Endothelial cell of umbilical vein (primary cell): ENCODE data around the gene TDRD7. TPM values are rescaled to one million over a fixed set of nuclear protein-coding genes. Genes with fewer than 3 reads are reported as not detected.

Experiments
- BruUV-seq: library from RNA; stranded (reverse); fragments of 400-500 nt; replicated peaks from 2 replicates; lab custom pipeline; 2021; lab: Mats Ljungman, UMichigan
- CTCF ChIA-PET: fragments of 300-600, 350-600 bp; sonication (Branson Sonifier 250); formaldehyde crosslinking; loops from one replicate; lab custom pipeline; 2021; ENCODE audit warnings: antibody characterized with exemption, inconsistent platforms; lab: Charles Lee
- POLR2A ChIA-PET: fragments of 300-600, 350-600 bp; sonication (Branson Sonifier 250); formaldehyde crosslinking; loops from one replicate; lab custom pipeline; 2021; ENCODE audit warnings: antibody characterized with exemption, inconsistent platforms; lab: Charles Lee
- DNase-seq: peaks from one replicate; pipeline ENCODE4 v3.0.0-alpha.2; 2011; ENCODE audit warnings: low read depth, low spot score
- FAIRE-seq: peaks from 2 replicates; lab custom pipeline; 2011; peaks lifted over from hg19 to GRCh38; lab: Jason Lieb, UNC
- H2AFZ ChIP-seq: 2 replicates; pipeline ENCODE4 v1.6.0; 2012; ENCODE audit warnings: low read depth, low read length, control low read depth, inconsistent platforms
- H3K27ac ChIP-seq: 2 replicates; pipeline ENCODE4 v1.5.1; 2011; ENCODE audit warnings: low read depth, mild to moderate bottlenecking, control low read depth, low read length, moderate library complexity; ENCODE audit not compliant: insufficient read depth
- H3K27me3 ChIP-seq, 2 experiments: 2 replicates each; pipeline versions ENCODE4 v1.6.0 to v1.6.1; 2011; ENCODE audit warnings: low read length in 2 of 2, mixed read lengths in 1 of 2; ENCODE audit not compliant: control insufficient read depth in 2 of 2, insufficient read depth in 2 of 2
- H3K36me3 ChIP-seq, 2 experiments: 2 replicates in 1 of 2; 3 replicates in 1 of 2; pipeline ENCODE4 v1.5.1; 2011; ENCODE audit warnings: low read length in 2 of 2, mild to moderate bottlenecking in 1 of 2, moderate library complexity in 1 of 2; ENCODE audit not compliant: control insufficient read depth in 2 of 2, insufficient read depth in 2 of 2; ENCODE audit errors: extremely low read depth in 1 of 2
- H3K4me1 ChIP-seq: 3 replicates; pipeline ENCODE4 v1.5.1; 2011; ENCODE audit warnings: mild to moderate bottlenecking, low read length; ENCODE audit not compliant: control insufficient read depth, insufficient read depth; ENCODE audit errors: extremely low read depth
- H3K4me2 ChIP-seq: 2 replicates; pipeline ENCODE4 v1.6.1; 2011; ENCODE audit warnings: low read length, control low read depth, mixed read lengths; ENCODE audit not compliant: insufficient read depth
- H3K4me3 ChIP-seq, 3 experiments: fragments of 200-600 bp in 1 of 3; sonication (generic), shearing (Covaris generic) in 1 of 3; replicated peaks in 1 of 3; 2 replicates each; pipeline ENCODE4 v1.5.1; 2011 to 2016; ENCODE audit warnings: control low read depth in 3 of 3, low read length in 3 of 3, mild to moderate bottlenecking in 2 of 3, inconsistent platforms in 1 of 3, low read depth in 1 of 3, moderate library complexity in 1 of 3; ENCODE audit not compliant: insufficient read depth in 1 of 3
- H3K79me2 ChIP-seq: 2 replicates; pipeline ENCODE4 v1.6.0; 2012; ENCODE audit warnings: low read length, inconsistent platforms; ENCODE audit not compliant: control insufficient read depth, insufficient read depth
- H3K9ac ChIP-seq: replicated peaks from 2 replicates; pipeline ENCODE3; 2011; ENCODE audit warnings: low read length, control low read depth; ENCODE audit not compliant: insufficient read depth; ENCODE audit errors: extremely low read depth
- H3K9me1 ChIP-seq: replicated peaks from 3 replicates; pipeline ENCODE4 v1.6.0; 2011; ENCODE audit warnings: mild to moderate bottlenecking, low read length; ENCODE audit not compliant: control insufficient read depth, insufficient read depth; ENCODE audit errors: extremely low read depth
- H3K9me3 ChIP-seq: replicated peaks from 2 replicates; pipeline ENCODE4 v1.5.1; 2012; ENCODE audit warnings: low read length, inconsistent platforms; ENCODE audit not compliant: control insufficient read depth, insufficient read depth
- H4K20me1 ChIP-seq: replicated peaks from 2 replicates; pipeline ENCODE3; 2011; ENCODE audit warnings: mild to moderate bottlenecking, low read length; ENCODE audit not compliant: control insufficient read depth, insufficient read depth; ENCODE audit errors: extremely low read depth
- EZH2 ChIP-seq: IDR thresholded peaks from 2 replicates; pipeline ENCODE4 v1.6.1; 2012; ENCODE audit warnings: borderline replicate concordance, low read depth, mild to moderate bottlenecking, moderate library complexity, low read length, inconsistent platforms; ENCODE audit not compliant: severe bottlenecking
- FOS ChIP-seq: IDR thresholded peaks from 2 replicates; pipeline ENCODE4 v1.6.1; 2011; ENCODE audit warnings: mild to moderate bottlenecking, low read length, moderate library complexity, borderline replicate concordance; ENCODE audit not compliant: insufficient read depth
- GATA2 ChIP-seq: IDR thresholded peaks from 2 replicates; pipeline ENCODE4 v1.7.0; 2011; ENCODE audit warnings: low read depth, mild to moderate bottlenecking, moderate library complexity, mixed read lengths, low read length; ENCODE audit not compliant: insufficient read length, insufficient read depth
- JUN ChIP-seq: IDR thresholded peaks from 2 replicates; pipeline ENCODE4 v1.6.1; 2011; ENCODE audit warnings: borderline replicate concordance, low read depth; ENCODE audit not compliant: insufficient read length, insufficient read depth
- MYC ChIP-seq: IDR thresholded peaks from one replicate; pipeline ENCODE4 v1.6.1; 2011; ENCODE audit warnings: mild to moderate bottlenecking, low read depth, low read length
- POLR2A ChIP-seq: IDR thresholded peaks from 2 replicates; pipeline ENCODE4 v1.6.1; 2012; ENCODE audit warnings: low read depth, mild to moderate bottlenecking, control low read depth, low read length
- POLR2AphosphoS5 ChIP-seq: IDR thresholded peaks from 2 replicates; pipeline ENCODE4 v1.6.1; 2012; ENCODE audit warnings: low read depth, mild to moderate bottlenecking, control low read depth, low read length, moderate library complexity; ENCODE audit not compliant: insufficient read depth
- dilution Hi-C: fragments of 300-500 bp; cut with MboI; formaldehyde crosslinking; loops from one replicate; pipeline ENCODE4 v1.15.0; 2019; ENCODE audit warnings: low sequenced_read_pairs; ENCODE audit not compliant: extremely low pct_ligation_motif_present
- intact Hi-C: fragments of 100-400 bp; cut with micrococcal nuclease; formaldehyde crosslinking; loops from one replicate; pipeline ENCODE4 v1.10.0; 2022
- polyA plus RNA-seq, 4 experiments: library from polyadenylated mRNA; depleted of rRNA in 3 of 4; stranded (reverse) in 3 of 4; unstranded in 1 of 4; fragments of >200 nt; gene quantifications; 2 replicates each; pipeline versions ENCODE4 v1.2.1 to v1.2.3, GENCODE V29; 2011 to 2012; ENCODE audit warnings: missing spikeins in 1 of 4
- total RNA-seq: library from RNA; stranded (reverse); gene quantifications from 2 replicates; pipeline ENCODE4 v1.2.3, GENCODE V29; 2021
- TF ChIP-seq, protein P1 (sequence below): IDR thresholded peaks from 2 replicates; pipeline ENCODE4 v1.6.1; 2011; ENCODE audit not compliant: insufficient read depth, insufficient read length
- TF ChIP-seq, protein P2 (sequence below), 2 donors: IDR thresholded peaks; 1 replicate in 1 of 2; 2 replicates in 1 of 2; pipeline ENCODE4 v1.5.1; 2011; ENCODE audit warnings: low read length in 2 of 2, mild to moderate bottlenecking in 2 of 2, moderate library complexity in 2 of 2, control low read depth in 1 of 2, inconsistent platforms in 1 of 2, low read depth in 1 of 2; ENCODE audit not compliant: insufficient read depth in 1 of 2; ENCODE audit errors: extremely low read depth in 1 of 2

TDRD7 gene
- total and polyA plus RNA-seq, 2 donors (not counting 3 experiments of a cell fraction or from before 2014, with no cell fraction given): 4.9 to 11.5 TPM

- Histone ChIP-seq H3K9me3 (no peaks in the 10 kb centered on the region), H3K9me1 (no peaks in the 10 kb centered on the region), H3K27ac (no peak overlapping the region), H3K9ac (no peak overlapping the region), H2AFZ (no peak overlapping the region), H3K36me3 (no peaks in the 10 kb centered on the region), H3K79me2 (no peaks in the 10 kb centered on the region), H3K4me2 (no peak overlapping the region), H3K4me1 (peaks cover 7% of the 10 kb centered on the region), H3K27me3 (peaks cover 53 to 75% of the 10 kb centered on the region in 2 experiments), H4K20me1 (no peaks in the 10 kb centered on the region), H3K4me3 (no peak overlapping the region)
- no peak for FAIRE-seq
- dilution Hi-C loops (no loop called here), intact Hi-C loops (no loop called here)
- no TSS peak for BruUV-seq
- CTCF ChIA-PET: interaction anchor here (1.1 to 4.6 kb wide), 3 partner anchors 17 to 112 kb away, joined by 3 to 51 read pairs (median 4); no protein-coding TSS in a partner anchor
- no peak for DNase-seq
- TF ChIP-seq MYC (no peak), POLR2AphosphoS5 (no peak), FOS (no peak), GATA2 (no peak), POLR2A (no peak), JUN (no peak), EZH2 (no peak)
- TF ChIP-seq, protein P1, sequence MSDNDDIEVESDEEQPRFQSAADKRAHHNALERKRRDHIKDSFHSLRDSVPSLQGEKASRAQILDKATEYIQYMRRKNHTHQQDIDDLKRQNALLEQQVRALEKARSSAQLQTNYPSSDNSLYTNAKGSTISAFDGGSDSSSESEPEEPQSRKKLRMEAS: no peak
- TF ChIP-seq, protein P2, sequence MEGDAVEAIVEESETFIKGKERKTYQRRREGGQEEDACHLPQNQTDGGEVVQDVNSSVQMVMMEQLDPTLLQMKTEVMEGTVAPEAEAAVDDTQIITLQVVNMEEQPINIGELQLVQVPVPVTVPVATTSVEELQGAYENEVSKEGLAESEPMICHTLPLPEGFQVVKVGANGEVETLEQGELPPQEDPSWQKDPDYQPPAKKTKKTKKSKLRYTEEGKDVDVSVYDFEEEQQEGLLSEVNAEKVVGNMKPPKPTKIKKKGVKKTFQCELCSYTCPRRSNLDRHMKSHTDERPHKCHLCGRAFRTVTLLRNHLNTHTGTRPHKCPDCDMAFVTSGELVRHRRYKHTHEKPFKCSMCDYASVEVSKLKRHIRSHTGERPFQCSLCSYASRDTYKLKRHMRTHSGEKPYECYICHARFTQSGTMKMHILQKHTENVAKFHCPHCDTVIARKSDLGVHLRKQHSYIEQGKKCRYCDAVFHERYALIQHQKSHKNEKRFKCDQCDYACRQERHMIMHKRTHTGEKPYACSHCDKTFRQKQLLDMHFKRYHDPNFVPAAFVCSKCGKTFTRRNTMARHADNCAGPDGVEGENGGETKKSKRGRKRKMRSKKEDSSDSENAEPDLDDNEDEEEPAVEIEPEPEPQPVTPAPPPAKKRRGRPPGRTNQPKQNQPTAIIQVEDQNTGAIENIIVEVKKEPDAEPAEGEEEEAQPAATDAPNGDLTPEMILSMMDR (IDR thresholded peaks at IDR 0.05; ENCODE audit: extremely low read depth in 1 of 2, insufficient read depth in 1 of 2, low read depth in 1 of 2, low read length in 2 of 2): no peak
- POLR2A ChIA-PET: interaction anchor here (0.6 kb wide), 1 partner anchor 1051 kb away, joined by 5 read pairs; no protein-coding TSS in a partner anchor
Observed at GRCh38 chr9:97503862-97504210, 91.9 kb downstream of the TDRD7 start.
